K562 (cell line): ENCODE data around the gene MPHOSPH8.

Experiments used
- ADNP ChIP-seq: fragments of 200-800 bp; sonication (Bioruptor generic); IDR thresholded peaks from 2 replicates; pipeline ENCODE4 v1.6.1; 2016; ENCODE audit warnings: missing genetic modification characterization, missing compliant biosample characterization
- ARID4B ChIP-seq: sonication (generic); formaldehyde crosslinking; IDR thresholded peaks from 2 replicates; pipeline ENCODE4 v1.8.0; 2022; ENCODE audit warnings: mild to moderate bottlenecking, missing genetic modification reagents
- HCFC1 ChIP-seq: IDR thresholded peaks from 2 replicates; pipeline ENCODE4 v1.6.1; 2012; ENCODE audit warnings: low read depth, low read length, improper control_type of control experiment
- MAFK ChIP-seq: IDR thresholded peaks from 2 replicates; pipeline ENCODE4 v1.6.1; 2011; ENCODE audit warnings: low read length, improper control_type of control experiment
- NFYB ChIP-seq: IDR thresholded peaks from 2 replicates; pipeline ENCODE4 v1.6.1; 2011; ENCODE audit warnings: mild to moderate bottlenecking, moderate library complexity; ENCODE audit not compliant: insufficient read length; ENCODE audit errors: extremely low read depth
- POLR2A ChIP-seq: fragments of 450-650 bp; conservative IDR thresholded peaks from 2 replicates; pipeline ENCODE4 v1.6.1; 2016
- RNF219 ChIP-seq: fragments of 250-450 bp; sonication (Bioruptor Pico); IDR thresholded peaks from 2 replicates; pipeline ENCODE4 v1.5.0; 2022; ENCODE audit warnings: mild to moderate bottlenecking
- TAF1 ChIP-seq: IDR thresholded peaks from 2 replicates; pipeline ENCODE4 v1.6.1; 2011; ENCODE audit warnings: mild to moderate bottlenecking, low read length, moderate library complexity; ENCODE audit not compliant: insufficient read depth, control insufficient read depth, severe bottlenecking; ENCODE audit errors: extremely low read depth
- ZNF274 ChIP-seq: IDR thresholded peaks from 2 replicates; pipeline ENCODE4 v1.6.1; 2011; ENCODE audit warnings: low read depth, mild to moderate bottlenecking, low read length, moderate library complexity, borderline replicate concordance
- TF ChIP-seq, protein P1 (sequence below): fragments of 150-350 bp; conservative IDR thresholded peaks from 2 replicates; pipeline ENCODE4 v1.6.1; 2014; ENCODE audit warnings: low read length
- TF ChIP-seq, protein P2 (sequence below), 3 experiments: IDR thresholded peaks in 2 of 3; conservative IDR thresholded peaks in 1 of 3; 2 replicates each; pipeline ENCODE4 v1.5.1; 2011 to 2012; ENCODE audit warnings: low read length in 3 of 3, mild to moderate bottlenecking in 3 of 3, control low read depth in 2 of 3, improper control_type of control experiment in 1 of 3, inconsistent platforms in 1 of 3, low read depth in 1 of 3, mixed read lengths in 1 of 3, moderate library complexity in 1 of 3; ENCODE audit not compliant: insufficient read depth in 2 of 3
- TF ChIP-seq, protein P3 (sequence below): sonication (generic); formaldehyde crosslinking; IDR thresholded peaks from 2 replicates; pipeline ENCODE4 v1.8.0; 2022; ENCODE audit warnings: mild to moderate bottlenecking, low read depth, missing genetic modification reagents

DNA sequence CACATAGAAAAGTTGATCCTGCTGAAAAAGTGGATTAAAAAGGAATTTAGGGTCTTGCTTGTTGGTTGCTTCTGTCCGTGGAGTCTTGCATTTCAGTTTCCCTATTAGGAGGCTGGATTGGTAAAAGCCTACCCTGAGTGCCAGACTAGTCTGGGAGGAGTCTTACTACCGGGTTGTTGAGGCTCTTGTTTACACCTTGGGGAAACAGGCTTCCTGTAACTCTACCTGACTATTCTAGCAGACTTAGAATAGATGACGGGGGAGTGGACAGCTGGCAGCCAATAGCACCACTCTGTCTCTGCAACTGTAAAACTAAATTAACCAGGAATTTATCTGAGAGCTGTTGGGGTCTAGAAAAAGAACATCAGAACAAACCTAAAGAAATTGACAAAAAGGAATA lies 11.3 kb upstream of the MPHOSPH8 start:
- TF ChIP-seq POLR2A (no peak), ARID4B (no peak), TAF1 (no peak), NFYB (no peak), HCFC1 (no peak), ADNP (tag) (no peak), RNF219 (CRISPR knock-in tag) (no peak), MAFK (no peak), ZNF274 (no peak)
- TF ChIP-seq, protein P1, sequence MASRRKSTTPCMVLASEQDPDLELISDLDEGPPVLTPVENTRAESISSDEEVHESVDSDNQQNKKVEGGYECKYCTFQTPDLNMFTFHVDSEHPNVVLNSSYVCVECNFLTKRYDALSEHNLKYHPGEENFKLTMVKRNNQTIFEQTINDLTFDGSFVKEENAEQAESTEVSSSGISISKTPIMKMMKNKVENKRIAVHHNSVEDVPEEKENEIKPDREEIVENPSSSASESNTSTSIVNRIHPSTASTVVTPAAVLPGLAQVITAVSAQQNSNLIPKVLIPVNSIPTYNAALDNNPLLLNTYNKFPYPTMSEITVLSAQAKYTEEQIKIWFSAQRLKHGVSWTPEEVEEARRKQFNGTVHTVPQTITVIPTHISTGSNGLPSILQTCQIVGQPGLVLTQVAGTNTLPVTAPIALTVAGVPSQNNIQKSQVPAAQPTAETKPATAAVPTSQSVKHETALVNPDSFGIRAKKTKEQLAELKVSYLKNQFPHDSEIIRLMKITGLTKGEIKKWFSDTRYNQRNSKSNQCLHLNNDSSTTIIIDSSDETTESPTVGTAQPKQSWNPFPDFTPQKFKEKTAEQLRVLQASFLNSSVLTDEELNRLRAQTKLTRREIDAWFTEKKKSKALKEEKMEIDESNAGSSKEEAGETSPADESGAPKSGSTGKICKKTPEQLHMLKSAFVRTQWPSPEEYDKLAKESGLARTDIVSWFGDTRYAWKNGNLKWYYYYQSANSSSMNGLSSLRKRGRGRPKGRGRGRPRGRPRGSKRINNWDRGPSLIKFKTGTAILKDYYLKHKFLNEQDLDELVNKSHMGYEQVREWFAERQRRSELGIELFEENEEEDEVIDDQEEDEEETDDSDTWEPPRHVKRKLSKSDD = no peak
- TF ChIP-seq, protein P2, sequence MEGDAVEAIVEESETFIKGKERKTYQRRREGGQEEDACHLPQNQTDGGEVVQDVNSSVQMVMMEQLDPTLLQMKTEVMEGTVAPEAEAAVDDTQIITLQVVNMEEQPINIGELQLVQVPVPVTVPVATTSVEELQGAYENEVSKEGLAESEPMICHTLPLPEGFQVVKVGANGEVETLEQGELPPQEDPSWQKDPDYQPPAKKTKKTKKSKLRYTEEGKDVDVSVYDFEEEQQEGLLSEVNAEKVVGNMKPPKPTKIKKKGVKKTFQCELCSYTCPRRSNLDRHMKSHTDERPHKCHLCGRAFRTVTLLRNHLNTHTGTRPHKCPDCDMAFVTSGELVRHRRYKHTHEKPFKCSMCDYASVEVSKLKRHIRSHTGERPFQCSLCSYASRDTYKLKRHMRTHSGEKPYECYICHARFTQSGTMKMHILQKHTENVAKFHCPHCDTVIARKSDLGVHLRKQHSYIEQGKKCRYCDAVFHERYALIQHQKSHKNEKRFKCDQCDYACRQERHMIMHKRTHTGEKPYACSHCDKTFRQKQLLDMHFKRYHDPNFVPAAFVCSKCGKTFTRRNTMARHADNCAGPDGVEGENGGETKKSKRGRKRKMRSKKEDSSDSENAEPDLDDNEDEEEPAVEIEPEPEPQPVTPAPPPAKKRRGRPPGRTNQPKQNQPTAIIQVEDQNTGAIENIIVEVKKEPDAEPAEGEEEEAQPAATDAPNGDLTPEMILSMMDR (IDR thresholded peaks at IDR 0.05 in 2 of 3, conservative IDR thresholded peaks at IDR 0.05 in 1 of 3; ENCODE audit: insufficient read depth in 2 of 3, low read depth in 1 of 3, low read length in 3 of 3) = no peak
- TF ChIP-seq, protein P3, sequence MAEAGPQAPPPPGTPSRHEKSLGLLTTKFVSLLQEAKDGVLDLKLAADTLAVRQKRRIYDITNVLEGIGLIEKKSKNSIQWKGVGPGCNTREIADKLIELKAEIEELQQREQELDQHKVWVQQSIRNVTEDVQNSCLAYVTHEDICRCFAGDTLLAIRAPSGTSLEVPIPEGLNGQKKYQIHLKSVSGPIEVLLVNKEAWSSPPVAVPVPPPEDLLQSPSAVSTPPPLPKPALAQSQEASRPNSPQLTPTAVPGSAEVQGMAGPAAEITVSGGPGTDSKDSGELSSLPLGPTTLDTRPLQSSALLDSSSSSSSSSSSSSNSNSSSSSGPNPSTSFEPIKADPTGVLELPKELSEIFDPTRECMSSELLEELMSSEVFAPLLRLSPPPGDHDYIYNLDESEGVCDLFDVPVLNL (CRISPR knock-in tag) = no peak
